VCaP (cell line): ENCODE measurements around the gene SYT17.
A peak's percentile ranks its signal among the peaks of the same experiment; 100 is the strongest.

Experiments
- H3K27ac ChIP-seq: fragments of 450-650 bp; 2 replicates; pipeline ENCODE4 v1.5.1; 2017
- CTCF ChIP-seq: fragments of 450-650 bp; conservative IDR thresholded peaks from 2 replicates; pipeline ENCODE4 v1.5.1; 2017; ENCODE audit warnings: mild to moderate bottlenecking, moderate library complexity

The SYT17 gene

GRCh38 chr16:19210280-19210924, 42.4 kb downstream of the SYT17 start:
- TF ChIP-seq CTCF, result no peak

GRCh38 chr16:19210968-19211367, 42.9 kb downstream of the SYT17 start:
- TF ChIP-seq CTCF, result no peak
- H3K27ac ChIP-seq, result no peak overlapping the region

More at GRCh38 chr16:19210280-19210924, 42.4 kb downstream of the SYT17 start:
- H3K27ac ChIP-seq, result no peak overlapping the region

GRCh38 chr16:19212059-19212458, 44.0 kb downstream of the SYT17 start:
- TF ChIP-seq CTCF, result no peak
- no peak overlapping the region for H3K27ac ChIP-seq

GRCh38 chr16:19213885-19214284, 45.8 kb downstream of the SYT17 start:
- TF ChIP-seq CTCF, result peak; percentile 22; the same call in 1 of the 2 replicates
- no peak overlapping the region for H3K27ac ChIP-seq

GRCh38 chr16:19215705-19216104, 47.7 kb downstream of the SYT17 start:
- no peak for TF ChIP-seq CTCF
- no peak overlapping the region for H3K27ac ChIP-seq

- H3K27ac ChIP-seq, result no peak overlapping the region
- no peak for TF ChIP-seq CTCF
Measured at GRCh38 chr16:19218581-19218980, 50.5 kb downstream of the SYT17 start.

- no peak overlapping the region for H3K27ac ChIP-seq
Measured at GRCh38 chr16:19219836-19220235, 51.8 kb downstream of the SYT17 start.

More at GRCh38 chr16:19219836-19220235, 51.8 kb downstream of the SYT17 start:
- TF ChIP-seq CTCF, result no peak
